ENCODE results near the gene MBTD1. TPM values are rescaled to one million over a fixed set of nuclear protein-coding genes. Genes with fewer than 3 reads are reported as not detected.

The MBTD1 gene
- total RNA-seq, 6 experiments from 2014 or later = 4.4 to 8.8 (median 7.4) TPM

- Histone ChIP-seq H3K4me1 (no peaks in the 10 kb centered on the region), H3K4me3 (no peak overlapping the region), H3K27ac (no peak overlapping the region), H3K36me3 (peaks cover 3 to 44% (median 20%) of the 10 kb centered on the region in 4 donors), H3K9me3 (no peaks in the 10 kb centered on the region), H3K27me3 (no peaks in the 10 kb centered on the region)
- WGBS (ENCODE audit: insufficient coverage, low coverage, low lambda C conversion rate, missing lambda C conversion rate) = 73% methylated on average over 1 of the region's 1 CpG
- TF ChIP-seq POLR2A (IDR thresholded peaks at IDR 0.05) = no peak
- ATAC-seq (peak in 1 of 4 donors; percentile 62), DNase-seq (no peak)
- intact Hi-C loops (cut with DNase I) = no loop called here
Observed at GRCh38 chr17:51189628-51190027, 70.2 kb downstream of the MBTD1 start.

- DNase-seq (no peak), ATAC-seq (peak in 1 of 4 donors; percentile 32)
- intact Hi-C loops (cut with DNase I) = no loop called here
- no peak for TF ChIP-seq CTCF (IDR thresholded peaks at IDR 0.05)
- no peaks in the 10 kb centered on the region for H3K9me3 ChIP-seq
- peaks cover 3 to 47% (median 20%) of the 10 kb centered on the region in 4 donors for H3K36me3 ChIP-seq
- H3K4me3 ChIP-seq = no peak overlapping the region
- H3K27ac ChIP-seq = no peak overlapping the region
- H3K27me3 ChIP-seq = no peaks in the 10 kb centered on the region
- H3K4me1 ChIP-seq = no peaks in the 10 kb centered on the region
Observed at GRCh38 chr17:51189162-51189561, 70.7 kb downstream of the MBTD1 start.

GRCh38 chr17:51188271-51188833, 71.5 kb downstream of the MBTD1 start:
- WGBS (ENCODE audit: insufficient coverage, low coverage, low lambda C conversion rate, missing lambda C conversion rate) = 94% methylated on average over 9 of the region's 9 CpGs
- intact Hi-C loops (cut with DNase I) = no loop called here
- Histone ChIP-seq H3K9me3 (no peaks in the 10 kb centered on the region), H3K4me3 (no peak overlapping the region), H3K27ac (no peak overlapping the region), H3K4me1 (no peaks in the 10 kb centered on the region), H3K27me3 (no peaks in the 10 kb centered on the region), H3K36me3 (peaks cover 3 to 47% (median 19%) of the 10 kb centered on the region in 4 donors)
- DNase-seq (no peak), ATAC-seq (no peak)
- TF ChIP-seq CTCF (IDR thresholded peaks at IDR 0.05) = no peak
- TF ChIP-seq POLR2A (IDR thresholded peaks at IDR 0.05) = no peak

- H3K4me1 ChIP-seq = no peaks in the 10 kb centered on the region
- no peaks in the 10 kb centered on the region for H3K9me3 ChIP-seq
- no peak for DNase-seq
- peaks cover 3 to 44% (median 9%) of the 10 kb centered on the region in 4 donors for H3K36me3 ChIP-seq
- no peak for ATAC-seq
- H3K27ac ChIP-seq = no peak overlapping the region
- H3K4me3 ChIP-seq = no peak overlapping the region
- TF ChIP-seq CTCF (IDR thresholded peaks at IDR 0.05) (no peak), POLR2A (IDR thresholded peaks at IDR 0.05) (no peak)
- H3K27me3 ChIP-seq = no peaks in the 10 kb centered on the region
- 97% methylated on average over 6 of the region's 8 CpGs for WGBS (ENCODE audit: insufficient coverage, low coverage, low lambda C conversion rate, missing lambda C conversion rate)
- intact Hi-C loops (cut with DNase I) = no loop called here
Observed at GRCh38 chr17:51185763-51186332, 74.0 kb downstream of the MBTD1 start.

- Histone ChIP-seq H3K27me3 (no peaks in the 10 kb centered on the region), H3K27ac (no peak overlapping the region), H3K36me3 (peaks cover 3 to 44% (median 5%) of the 10 kb centered on the region in 4 donors), H3K9me3 (no peaks in the 10 kb centered on the region), H3K4me1 (no peaks in the 10 kb centered on the region), H3K4me3 (no peak overlapping the region)
- no peak for DNase-seq
- intact Hi-C loops (cut with DNase I) = no loop called here
- WGBS (ENCODE audit: insufficient coverage, low coverage, low lambda C conversion rate, missing lambda C conversion rate) = 83% methylated on average over 1 of the region's 1 CpG
- TF ChIP-seq CTCF (IDR thresholded peaks at IDR 0.05) = no peak
- no peak for ATAC-seq
Observed at GRCh38 chr17:51184124-51184523, 75.7 kb downstream of the MBTD1 start.

All from right lobe of liver (tissue), 6 donors.